ENCODE measurements around the gene STXBP4. TPM values are rescaled to one million over a fixed set of nuclear protein-coding genes. Genes with fewer than 3 reads are reported as not detected.

The STXBP4 gene
- total RNA-seq, 1 experiment from 2014 or later: 13.6 TPM

DNA sequence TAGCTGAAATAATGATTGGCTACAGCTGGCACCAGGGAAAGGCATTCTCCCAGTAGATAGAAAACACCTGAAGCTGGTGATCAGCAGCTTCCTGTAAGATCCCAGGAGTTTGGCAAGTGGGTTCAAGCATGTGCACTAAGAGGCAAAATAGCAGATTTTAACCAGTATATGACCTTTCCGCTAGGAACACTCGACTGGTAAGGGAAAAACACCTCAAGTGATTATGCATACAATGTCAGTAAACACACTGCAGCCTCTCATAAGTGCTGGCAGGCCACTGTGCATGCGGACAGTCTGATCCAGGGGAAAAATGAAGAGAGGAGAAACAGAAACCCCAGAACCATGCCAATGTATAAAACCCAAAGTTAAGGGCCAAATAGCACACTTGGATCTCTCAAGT, 247.1 kb downstream of the STXBP4 start:
- no peaks in the 10 kb centered on the region for H3K9me2 ChIP-seq (ENCODE audit: insufficient read depth)
- H3K27ac ChIP-seq (ENCODE audit: low read depth, low read length): no peak overlapping the region
- no peaks in the 10 kb centered on the region for H4K20me1 ChIP-seq (ENCODE audit: insufficient read depth)
- no peak for ATAC-seq
- no TSS peak for BruUV-seq (replicated peaks)
- CTCF ChIA-PET: no interaction called here
- no peaks in the 10 kb centered on the region for H3K9me3 ChIP-seq (ENCODE audit: control insufficient read depth in 1 of 2, insufficient read depth in 1 of 2, low read depth in 1 of 2, low read length in 2 of 2)
- H3K36me3 ChIP-seq (ENCODE audit: control insufficient read depth in 1 of 2, insufficient read depth in 2 of 2, low read length in 2 of 2): no peaks in the 10 kb centered on the region
- no peaks in the 10 kb centered on the region for H3K79me2 ChIP-seq (ENCODE audit: insufficient read depth, low read length)
- no peak for DNase-seq (ENCODE audit: low read depth, low spot score)
- peaks cover 0 to 11% of the 10 kb centered on the region in 2 experiments; a peak in 2 of 4 replicates for H3K4me1 ChIP-seq (ENCODE audit: control insufficient read depth in 1 of 2, insufficient read depth in 2 of 2, low read length in 2 of 2)
- intact Hi-C loops (cut with micrococcal nuclease): no loop called here
- H3K27me3 ChIP-seq (ENCODE audit: insufficient read depth, low read length): no peaks in the 10 kb centered on the region
- H2AFZ ChIP-seq (ENCODE audit: low read depth, low read length, poor library complexity, severe bottlenecking): no peak overlapping the region
- H3K4me2 ChIP-seq (ENCODE audit: low read length): no peak overlapping the region
- POLR2A ChIA-PET: no interaction called here
- H3K4me3 ChIP-seq (replicated peaks in 1 of 2; ENCODE audit: low read depth in 1 of 2, low read length in 2 of 2): no peak overlapping the region
- no peak for TF ChIP-seq YY1 (IDR thresholded peaks at IDR 0.05; ENCODE audit: extremely low read depth, insufficient replicate concordance, low read depth, low read length)
- no peak for TF ChIP-seq EZH2phosphoT487 (IDR thresholded peaks at IDR 0.05; ENCODE audit: borderline replicate concordance)
- TF ChIP-seq POLR2A (IDR thresholded peaks at IDR 0.05; ENCODE audit: borderline replicate concordance, extremely low read depth, insufficient read depth, insufficient read length): no peak
- TF ChIP-seq, protein P1, sequence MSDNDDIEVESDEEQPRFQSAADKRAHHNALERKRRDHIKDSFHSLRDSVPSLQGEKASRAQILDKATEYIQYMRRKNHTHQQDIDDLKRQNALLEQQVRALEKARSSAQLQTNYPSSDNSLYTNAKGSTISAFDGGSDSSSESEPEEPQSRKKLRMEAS (IDR thresholded peaks at IDR 0.05): no peak
- TF ChIP-seq RAD21 (IDR thresholded peaks at IDR 0.05; ENCODE audit: low read depth): no peak
- TF ChIP-seq JUND (IDR thresholded peaks at IDR 0.05): no peak
- no peak for TF ChIP-seq FOSL1 (IDR thresholded peaks at IDR 0.05; ENCODE audit: low read depth)
- TF ChIP-seq EGR1 (IDR thresholded peaks at IDR 0.05; ENCODE audit: low read depth): no peak
- TF ChIP-seq, protein P2, sequence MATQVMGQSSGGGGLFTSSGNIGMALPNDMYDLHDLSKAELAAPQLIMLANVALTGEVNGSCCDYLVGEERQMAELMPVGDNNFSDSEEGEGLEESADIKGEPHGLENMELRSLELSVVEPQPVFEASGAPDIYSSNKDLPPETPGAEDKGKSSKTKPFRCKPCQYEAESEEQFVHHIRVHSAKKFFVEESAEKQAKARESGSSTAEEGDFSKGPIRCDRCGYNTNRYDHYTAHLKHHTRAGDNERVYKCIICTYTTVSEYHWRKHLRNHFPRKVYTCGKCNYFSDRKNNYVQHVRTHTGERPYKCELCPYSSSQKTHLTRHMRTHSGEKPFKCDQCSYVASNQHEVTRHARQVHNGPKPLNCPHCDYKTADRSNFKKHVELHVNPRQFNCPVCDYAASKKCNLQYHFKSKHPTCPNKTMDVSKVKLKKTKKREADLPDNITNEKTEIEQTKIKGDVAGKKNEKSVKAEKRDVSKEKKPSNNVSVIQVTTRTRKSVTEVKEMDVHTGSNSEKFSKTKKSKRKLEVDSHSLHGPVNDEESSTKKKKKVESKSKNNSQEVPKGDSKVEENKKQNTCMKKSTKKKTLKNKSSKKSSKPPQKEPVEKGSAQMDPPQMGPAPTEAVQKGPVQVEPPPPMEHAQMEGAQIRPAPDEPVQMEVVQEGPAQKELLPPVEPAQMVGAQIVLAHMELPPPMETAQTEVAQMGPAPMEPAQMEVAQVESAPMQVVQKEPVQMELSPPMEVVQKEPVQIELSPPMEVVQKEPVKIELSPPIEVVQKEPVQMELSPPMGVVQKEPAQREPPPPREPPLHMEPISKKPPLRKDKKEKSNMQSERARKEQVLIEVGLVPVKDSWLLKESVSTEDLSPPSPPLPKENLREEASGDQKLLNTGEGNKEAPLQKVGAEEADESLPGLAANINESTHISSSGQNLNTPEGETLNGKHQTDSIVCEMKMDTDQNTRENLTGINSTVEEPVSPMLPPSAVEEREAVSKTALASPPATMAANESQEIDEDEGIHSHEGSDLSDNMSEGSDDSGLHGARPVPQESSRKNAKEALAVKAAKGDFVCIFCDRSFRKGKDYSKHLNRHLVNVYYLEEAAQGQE (IDR thresholded peaks at IDR 0.05; ENCODE audit: low read depth): no peak
- TF ChIP-seq ELF1 (IDR thresholded peaks at IDR 0.05; ENCODE audit: borderline replicate concordance, low read depth): no peak
- TF ChIP-seq, protein P3, sequence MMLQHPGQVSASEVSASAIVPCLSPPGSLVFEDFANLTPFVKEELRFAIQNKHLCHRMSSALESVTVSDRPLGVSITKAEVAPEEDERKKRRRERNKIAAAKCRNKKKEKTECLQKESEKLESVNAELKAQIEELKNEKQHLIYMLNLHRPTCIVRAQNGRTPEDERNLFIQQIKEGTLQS (IDR thresholded peaks at IDR 0.05): no peak
- RAD21 ChIA-PET (ENCODE audit: low non-redundant PET in 1 of 2, low total read pairs in 2 of 2, uncharacterized antibody in 2 of 2, unreplicated experiment in 2 of 2): no interaction called here
- no peak overlapping the region for H3K9ac ChIP-seq (ENCODE audit: low read length)
